ENCODE results near the gene PPIF. TPM values are rescaled to one million over a fixed set of nuclear protein-coding genes. Genes with fewer than 3 reads are reported as not detected.

PPIF gene
- total RNA-seq, 4 donors from 2014 or later, result 40.2 to 141 (median 56.6) TPM

- H3K9me3 ChIP-seq, result no peaks in the 10 kb centered on the region
- DNase-seq, result no peak
- intact Hi-C loops (cut with DNase I), result no loop called here
- H3K27me3 ChIP-seq, result no peaks in the 10 kb centered on the region
- TF ChIP-seq POLR2A (IDR thresholded peaks at IDR 0.05), result no peak
- no peak for TF ChIP-seq CTCF (IDR thresholded peaks at IDR 0.05)
- H3K4me3 ChIP-seq, result no peak overlapping the region
- 17 to 76% methylated on average over 2 to 8 of the region's 26 CpGs for WGBS, 2 donors
- no peaks in the 10 kb centered on the region for H3K4me1 ChIP-seq
- peaks cover 24 to 99% (median 55%) of the 10 kb centered on the region in 3 donors for H3K36me3 ChIP-seq
- peak overlapping the region in 2 of 4 donors; percentile 13 to 50 for H3K27ac ChIP-seq
These were observed 36.2 kb upstream of the PPIF start for GRCh38 chr10:79310911-79311573.

- no peak for TF ChIP-seq CTCF (IDR thresholded peaks at IDR 0.05)
- no peak for TF ChIP-seq POLR2A (IDR thresholded peaks at IDR 0.05)
- 79 to 88% methylated on average over 7 to 11 of the region's 15 CpGs for WGBS, 2 donors
- no peak for DNase-seq
- Histone ChIP-seq H3K4me3 (no peak overlapping the region), H3K4me1 (peaks cover 3 to 6% (median 6%) of the 10 kb centered on the region in 3 donors), H3K27ac (peak overlapping the region in 1 of 4 donors; percentile 50), H3K9me3 (no peaks in the 10 kb centered on the region), H3K27me3 (no peaks in the 10 kb centered on the region), H3K36me3 (peaks cover 21 to 91% (median 47%) of the 10 kb centered on the region in 3 donors)
- intact Hi-C loops (cut with DNase I), result no loop called here
These were observed 35.5 kb upstream of the PPIF start for GRCh38 chr10:79311581-79312407.

GRCh38 chr10:79312601-79313187 is 34.6 kb upstream of the PPIF start:
- no peak for DNase-seq
- 93 to 94% methylated on average over 15 to 16 of the region's 22 CpGs for WGBS, 2 donors
- Histone ChIP-seq H3K4me3 (no peak overlapping the region), H3K36me3 (peaks cover 12 to 82% (median 38%) of the 10 kb centered on the region in 3 donors), H3K27me3 (no peaks in the 10 kb centered on the region), H3K27ac (no peak overlapping the region), H3K9me3 (no peaks in the 10 kb centered on the region), H3K4me1 (peaks cover 9 to 15% (median 12%) of the 10 kb centered on the region in 3 donors)
- TF ChIP-seq CTCF (IDR thresholded peaks at IDR 0.05) (no peak), POLR2A (IDR thresholded peaks at IDR 0.05) (no peak)
- intact Hi-C loops (cut with DNase I), result no loop called here

- no peak overlapping the region for H3K4me3 ChIP-seq
- DNase-seq, result no peak
These were observed 33.9 kb upstream of the PPIF start for GRCh38 chr10:79313320-79313719.

More at GRCh38 chr10:79313320-79313719, 33.9 kb upstream of the PPIF start:
- WGBS, 2 donors, result 63 to 70% methylated on average over 4 to 5 of the region's 8 CpGs
- TF ChIP-seq CTCF (IDR thresholded peaks at IDR 0.05), result no peak
- TF ChIP-seq POLR2A (IDR thresholded peaks at IDR 0.05), result no peak
- H3K27me3 ChIP-seq, result no peaks in the 10 kb centered on the region
- peaks cover 14 to 21% (median 18%) of the 10 kb centered on the region in 3 donors for H3K4me1 ChIP-seq
- H3K27ac ChIP-seq, result no peak overlapping the region
- H3K36me3 ChIP-seq, result peaks cover 8 to 76% (median 33%) of the 10 kb centered on the region in 3 donors
- H3K9me3 ChIP-seq, result no peaks in the 10 kb centered on the region
- intact Hi-C loops (cut with DNase I), result no loop called here

All from esophagus squamous epithelium (tissue), 5 donors.